DMS 273 (cell line): ENCODE measurements around the gene MAU2.
A peak's percentile ranks its signal among the peaks of the same experiment; 100 is the strongest.

Experiments used
- DNase-seq: peaks from one replicate; lab custom pipeline; 2025; ENCODE audit not compliant: unreplicated experiment; lab: John Stamatoyannopoulos, UW

Gene MAU2

GRCh38 chr19:19305066-19305465, 15.6 kb upstream of the MAU2 start:
- no peak for DNase-seq

- DNase-seq, result no peak
Measured at GRCh38 chr19:19305696-19306095, 14.9 kb upstream of the MAU2 start.

GRCh38 chr19:19306191-19306590, 14.4 kb upstream of the MAU2 start:
- DNase-seq, result no peak

- DNase-seq, result no peak
Measured at GRCh38 chr19:19308373-19308772, 12.3 kb upstream of the MAU2 start.

- peak; percentile 33 for DNase-seq
Measured at GRCh38 chr19:19315444-19315843, 5.2 kb upstream of the MAU2 start.

GRCh38 chr19:19316082-19316481, 4.5 kb upstream of the MAU2 start:
- DNase-seq, result no peak

- DNase-seq, result no peak
Measured at GRCh38 chr19:19319732-19320360, 783 bp upstream of the MAU2 start.

- DNase-seq, result peak; percentile 60
Measured at GRCh38 chr19:19321141-19321577, 530 bp downstream of the MAU2 start.

- no peak for DNase-seq
Measured at GRCh38 chr19:19324059-19324770, 3.6 kb downstream of the MAU2 start.

GRCh38 chr19:19327672-19328071, 7.0 kb downstream of the MAU2 start:
- DNase-seq, result no peak

GRCh38 chr19:19329126-19329525, 8.5 kb downstream of the MAU2 start:
- no peak for DNase-seq

GRCh38 chr19:19334063-19334988, 13.7 kb downstream of the MAU2 start:
- no peak for DNase-seq

- no peak for DNase-seq
Measured at GRCh38 chr19:19334989-19335344, 14.3 kb downstream of the MAU2 start.

- no peak for DNase-seq
Measured at GRCh38 chr19:19335408-19336158, 15.0 kb downstream of the MAU2 start.

- DNase-seq, result no peak
Measured at GRCh38 chr19:19336597-19336996, 16.0 kb downstream of the MAU2 start.

GRCh38 chr19:19337120-19337519, 16.5 kb downstream of the MAU2 start:
- DNase-seq, result no peak

GRCh38 chr19:19338082-19338481, 17.5 kb downstream of the MAU2 start:
- DNase-seq, result no peak

- no peak for DNase-seq
Measured at GRCh38 chr19:19341026-19341425, 20.4 kb downstream of the MAU2 start.

GRCh38 chr19:19342086-19343015, 21.7 kb downstream of the MAU2 start:
- DNase-seq, result peak; percentile 71

- no peak for DNase-seq
Measured at GRCh38 chr19:19343016-19343362, 22.4 kb downstream of the MAU2 start.
